Measurements from ENCODE around the gene ETHE1.

The ETHE1 gene

DNA sequence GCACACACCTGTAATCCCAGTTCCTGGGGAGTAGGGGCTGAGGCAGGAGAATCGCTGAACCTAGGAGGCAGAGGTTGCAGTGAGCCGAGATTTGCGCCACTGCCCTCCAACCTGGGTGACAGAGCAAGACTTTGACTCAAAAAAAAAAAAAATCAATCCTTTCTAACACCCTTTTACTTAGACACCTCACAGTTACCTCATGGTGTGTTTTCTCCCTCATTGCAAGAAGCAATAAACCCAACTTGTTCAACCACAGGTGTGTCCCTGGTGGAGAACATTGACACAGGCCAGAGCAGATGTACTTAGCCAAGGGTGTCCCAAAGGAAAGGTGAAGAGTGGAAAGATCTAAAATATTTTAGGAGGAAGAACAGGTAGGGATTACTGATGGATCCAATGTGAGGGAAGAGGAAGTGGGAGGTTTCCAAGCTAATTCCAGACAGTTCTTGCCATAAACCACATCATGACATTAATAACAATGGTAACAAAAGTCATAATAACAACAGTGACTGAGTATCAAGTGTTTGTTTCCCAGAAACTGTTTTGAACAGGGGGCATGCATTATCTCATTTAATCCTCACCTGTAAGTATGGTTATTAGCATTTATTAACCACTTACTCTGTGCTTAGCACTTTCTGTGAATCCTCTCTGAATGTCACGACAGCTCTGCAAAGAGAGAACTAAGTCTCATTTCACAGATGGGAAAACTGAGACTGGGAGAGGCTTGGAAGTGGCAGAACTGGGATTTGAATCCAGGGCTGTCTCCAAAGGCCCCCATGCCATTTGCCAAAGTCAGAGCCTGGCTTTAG, 58.4 kb downstream of the ETHE1 start:
- H3K27ac ChIP-seq = no peak overlapping the region
- no peak for TF ChIP-seq ZFX (IDR thresholded peaks at IDR 0.05; ENCODE audit: borderline replicate concordance)
- TF ChIP-seq CTCF (IDR thresholded peaks at IDR 0.05) = no peak

DNA sequence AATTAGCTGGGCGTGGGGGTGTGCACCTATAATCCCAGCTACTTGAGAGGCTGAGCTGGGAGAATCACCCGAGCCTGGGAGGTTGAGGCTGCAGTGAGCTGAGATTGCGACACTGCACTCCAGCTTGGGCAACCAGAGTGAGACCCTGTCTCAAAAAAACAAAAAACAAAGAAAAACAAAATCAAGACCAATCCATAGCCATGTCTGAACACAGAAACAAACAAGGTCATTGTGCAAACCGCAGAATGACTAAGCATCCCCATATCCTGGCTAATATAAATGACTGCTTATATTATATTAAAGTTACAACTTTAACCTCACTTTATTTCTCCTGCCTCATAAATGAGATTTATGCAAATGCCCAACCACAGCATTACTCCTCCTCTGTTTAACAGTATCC, 59.3 kb downstream of the ETHE1 start:
- TF ChIP-seq ZFX (IDR thresholded peaks at IDR 0.05; ENCODE audit: borderline replicate concordance) = no peak
- no peak for TF ChIP-seq CTCF (IDR thresholded peaks at IDR 0.05)
- no peak overlapping the region for H3K27ac ChIP-seq

DNA sequence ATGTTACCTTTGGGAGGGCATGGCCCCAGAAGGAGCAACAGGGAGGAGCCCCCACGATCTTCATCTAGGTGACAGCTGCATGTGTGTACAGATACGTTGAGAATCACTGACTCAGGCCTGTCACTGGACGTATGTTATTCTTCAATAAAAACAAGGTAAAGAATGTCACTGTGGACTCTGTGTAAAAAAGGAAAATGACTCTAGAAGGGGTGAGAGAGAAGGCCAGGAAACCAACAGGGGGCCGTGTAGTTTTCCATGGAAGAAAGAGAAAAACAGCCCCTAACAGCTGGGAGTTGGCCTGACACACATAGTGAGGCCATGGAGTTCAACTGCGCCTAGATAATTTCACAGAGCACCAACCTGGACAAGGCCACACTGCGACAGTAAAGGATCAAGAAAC, 59.7 kb downstream of the ETHE1 start:
- TF ChIP-seq CTCF (IDR thresholded peaks at IDR 0.05) = no peak
- no peak overlapping the region for H3K27ac ChIP-seq

- TF ChIP-seq ZFX (IDR thresholded peaks at IDR 0.05; ENCODE audit: borderline replicate concordance) (no peak), CTCF (IDR thresholded peaks at IDR 0.05) (no peak)
- no peak overlapping the region for H3K27ac ChIP-seq
These were observed 60.2 kb downstream of the ETHE1 start for GRCh38 chr19:43466793-43467192.

- no peak for TF ChIP-seq ZFX (IDR thresholded peaks at IDR 0.05; ENCODE audit: borderline replicate concordance)
- TF ChIP-seq CTCF (IDR thresholded peaks at IDR 0.05) = no peak
- peak within 1 kb of the TSS; percentile 71 for H3K27ac ChIP-seq
These were observed 61.4 kb downstream of the ETHE1 start, which contains the start of gene LYPD3 for GRCh38 chr19:43465468-43466120. TSS of gene LYPD3 (minus strand) at chr19:43465608. CDS start at chr19:43465571, 37 bp downstream.

- peak overlapping the region; percentile 71 for H3K27ac ChIP-seq
- no peak for TF ChIP-seq CTCF (IDR thresholded peaks at IDR 0.05)
These were observed 62.7 kb downstream of the ETHE1 start for GRCh38 chr19:43464134-43464775.

Data from 22Rv1 (cell line).